HG03103 (cell line): ENCODE data around the gene ERLEC1.
"Not testable (repeated sequence)": the region's sequence is repeated elsewhere in the genome, so short reads cannot be mapped to it uniquely, and the experiment has no call there.

ENCODE experiments used
- ATAC-seq: cut with Tn5 transposase; IDR thresholded peaks from one replicate; pipeline ENCODE4 v1.9.1; 2021; ENCODE audit warnings: low read depth; ENCODE audit not compliant: unreplicated experiment

ERLEC1 gene, protein sequence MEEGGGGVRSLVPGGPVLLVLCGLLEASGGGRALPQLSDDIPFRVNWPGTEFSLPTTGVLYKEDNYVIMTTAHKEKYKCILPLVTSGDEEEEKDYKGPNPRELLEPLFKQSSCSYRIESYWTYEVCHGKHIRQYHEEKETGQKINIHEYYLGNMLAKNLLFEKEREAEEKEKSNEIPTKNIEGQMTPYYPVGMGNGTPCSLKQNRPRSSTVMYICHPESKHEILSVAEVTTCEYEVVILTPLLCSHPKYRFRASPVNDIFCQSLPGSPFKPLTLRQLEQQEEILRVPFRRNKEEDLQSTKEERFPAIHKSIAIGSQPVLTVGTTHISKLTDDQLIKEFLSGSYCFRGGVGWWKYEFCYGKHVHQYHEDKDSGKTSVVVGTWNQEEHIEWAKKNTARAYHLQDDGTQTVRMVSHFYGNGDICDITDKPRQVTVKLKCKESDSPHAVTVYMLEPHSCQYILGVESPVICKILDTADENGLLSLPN

GRCh38 chr2:53786705-53787613 is at the start of gene ERLEC1, which contains the start of gene ASB3:
Gene ERLEC1 (plus strand): TSS chr2:53787044. CDS start chr2:53787211, 167 bp downstream.
Gene ASB3 (minus strand): TSS chr2:53786953. CDS start chr2:53765572, 21,381 bp downstream.
- peak; percentile 95 for ATAC-seq

DNA sequence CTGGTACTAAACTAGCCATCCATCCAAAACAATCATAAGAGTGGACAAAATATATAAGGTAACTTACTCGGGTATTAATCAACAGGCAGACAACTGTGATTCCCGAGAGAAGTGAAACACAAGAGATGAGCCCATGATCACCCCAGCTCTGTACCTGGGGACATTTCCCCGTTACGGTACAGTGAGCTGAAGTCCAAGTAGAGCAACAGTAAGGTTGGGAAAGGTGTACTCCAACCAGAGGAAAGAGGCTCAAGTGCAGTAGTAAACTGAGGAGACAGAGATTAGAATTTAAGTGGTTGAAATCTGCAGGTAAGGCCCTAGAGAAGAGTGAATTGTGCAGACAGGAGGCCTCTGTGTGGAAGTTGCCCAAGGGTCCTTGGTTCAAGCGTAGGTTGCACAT is 49.8 kb upstream of the ERLEC1 start:
- no peak for ATAC-seq

GRCh38 chr2:53739032-53739431 is 47.8 kb upstream of the ERLEC1 start:
- no peak for ATAC-seq

DNA sequence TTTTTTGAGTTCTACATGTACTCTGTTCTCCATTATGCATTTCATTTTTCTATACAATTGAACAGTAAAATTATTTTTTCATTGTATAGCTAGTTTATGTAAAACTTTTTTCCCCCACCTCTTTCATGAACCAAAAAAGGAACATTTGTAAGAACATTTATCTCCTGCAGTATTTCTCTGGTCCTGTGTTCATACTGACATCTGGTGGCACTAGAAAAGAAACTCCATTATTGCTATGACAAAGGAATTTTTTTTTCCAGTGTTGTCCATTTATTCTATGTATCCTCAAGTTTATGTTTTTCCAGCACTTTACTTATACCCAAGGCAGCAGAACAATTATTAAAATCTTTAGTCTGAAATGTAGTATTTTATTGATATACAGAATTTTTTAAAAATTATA is 46.7 kb upstream of the ERLEC1 start:
- ATAC-seq: no peak

DNA sequence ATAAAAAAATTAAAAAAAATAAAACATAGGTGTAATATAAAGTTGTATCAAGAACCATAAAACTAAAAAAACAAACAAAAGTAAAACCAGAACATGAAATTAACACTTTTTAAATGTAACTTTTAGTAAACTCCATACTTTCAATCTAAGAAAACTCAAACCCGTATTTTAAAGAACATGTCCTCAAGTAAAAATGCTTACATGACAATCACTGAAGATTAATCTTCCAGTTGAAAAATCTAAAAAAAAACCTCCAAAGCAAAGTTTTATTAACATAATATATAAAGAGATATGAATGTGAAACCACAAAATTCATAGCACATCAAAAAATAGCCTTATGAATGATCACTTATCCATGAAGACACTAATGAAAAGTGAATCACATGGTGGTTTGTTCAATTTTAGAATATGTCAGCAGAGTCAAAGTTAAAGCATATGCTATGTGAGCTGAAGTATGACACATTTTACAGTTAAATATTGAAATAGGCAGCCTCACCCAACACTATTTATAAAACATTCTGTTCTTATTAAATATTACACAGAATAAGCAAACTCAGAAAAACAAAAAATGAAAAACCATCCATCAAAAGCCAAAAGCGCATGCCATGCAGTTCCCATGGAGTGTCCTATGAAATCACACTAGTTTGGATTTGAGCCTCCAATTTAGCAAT is 42.3 kb upstream of the ERLEC1 start:
- no peak for ATAC-seq

DNA sequence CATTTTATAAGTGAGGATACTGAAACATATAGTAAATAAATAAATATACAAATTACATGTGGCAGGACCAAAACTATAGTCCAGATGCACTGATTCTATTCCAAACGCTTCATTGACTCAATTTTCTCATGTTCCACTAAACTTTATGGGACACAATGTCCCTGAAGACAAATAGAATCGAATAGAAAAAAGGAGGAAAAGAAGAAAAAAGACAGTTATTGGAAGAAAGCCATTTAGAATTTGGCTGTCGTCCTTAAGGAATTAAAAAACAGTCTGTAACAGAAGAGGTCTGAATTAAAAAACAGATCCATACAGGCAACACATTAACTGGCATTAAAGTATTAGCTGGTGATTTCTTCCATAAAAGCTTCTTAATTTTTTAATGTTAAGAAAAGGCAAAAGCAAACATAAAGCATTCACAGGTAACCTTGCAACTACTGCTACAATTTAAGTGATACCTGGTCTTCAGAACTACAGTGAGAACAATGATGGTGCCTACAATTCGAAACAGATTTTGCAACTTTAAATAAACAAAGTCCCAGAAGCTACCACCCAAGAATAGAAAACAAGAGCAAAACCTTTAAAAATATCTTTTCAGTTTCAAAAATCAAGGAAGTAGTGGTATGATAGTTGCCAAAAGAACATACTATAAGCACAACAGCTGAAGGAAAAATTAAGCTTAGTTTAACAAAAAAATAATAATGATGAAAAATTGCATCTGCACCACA is 36.6 kb upstream of the ERLEC1 start:
- no peak for ATAC-seq

DNA sequence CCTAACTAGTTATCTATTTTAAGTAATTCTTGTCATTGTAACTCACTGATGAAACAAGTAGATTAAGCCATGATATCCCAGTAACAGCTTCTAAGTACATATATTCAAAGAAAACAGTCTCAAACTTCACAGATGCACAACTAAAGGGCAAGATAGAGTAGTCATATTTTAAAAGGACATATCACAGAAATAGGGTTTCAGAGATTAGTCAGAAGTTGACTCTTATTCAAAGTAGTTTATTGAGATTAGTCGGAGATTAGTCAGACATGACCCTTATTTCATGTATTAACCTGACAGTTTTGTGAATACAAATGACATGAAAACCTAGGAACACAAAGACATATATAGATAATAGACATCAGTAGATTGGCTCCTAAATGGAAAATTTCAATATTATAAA is 35.1 kb upstream of the ERLEC1 start:
- ATAC-seq: peak; percentile 87

DNA sequence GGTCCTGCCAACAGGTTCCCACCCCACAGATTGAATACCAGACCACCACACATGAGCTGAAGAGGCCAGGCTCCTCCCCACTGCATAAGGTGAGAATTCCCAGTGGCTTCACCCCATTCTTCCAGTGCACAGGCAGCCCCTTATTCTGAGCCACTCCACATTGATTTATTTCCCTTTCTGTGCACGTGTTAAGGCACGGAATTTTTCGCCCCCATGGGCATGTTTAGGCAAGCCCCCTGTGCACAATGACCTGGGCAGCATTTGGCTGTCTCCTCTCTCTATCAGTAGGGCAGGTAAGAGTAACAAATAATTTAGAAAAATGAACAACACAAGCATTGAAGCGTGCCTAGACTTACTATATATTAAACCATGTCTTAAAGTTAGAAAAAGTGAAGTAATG is 34.5 kb upstream of the ERLEC1 start:
- no peak for ATAC-seq

- no peak for ATAC-seq
Measured at GRCh38 chr2:53753041-53753440, 33.8 kb upstream of the ERLEC1 start.

DNA sequence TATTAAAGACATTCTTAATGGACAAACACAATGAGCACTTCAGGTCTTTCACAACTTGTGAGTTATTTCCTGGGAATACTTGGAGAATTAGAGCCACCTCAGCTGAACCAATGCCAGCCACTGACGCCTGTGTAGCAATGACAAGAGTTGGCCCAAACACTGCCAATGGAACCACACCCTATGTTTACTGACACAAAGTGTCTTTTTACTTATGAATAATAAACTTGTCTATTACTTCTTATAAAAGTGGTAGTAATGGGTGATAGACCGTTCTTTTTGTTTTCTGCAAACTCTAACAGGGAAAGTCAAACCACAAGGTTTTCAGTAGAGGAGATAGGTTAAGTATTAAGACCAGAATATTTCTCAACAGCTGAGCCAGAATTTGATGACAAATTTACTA is 31.7 kb upstream of the ERLEC1 start:
- ATAC-seq: no peak

DNA sequence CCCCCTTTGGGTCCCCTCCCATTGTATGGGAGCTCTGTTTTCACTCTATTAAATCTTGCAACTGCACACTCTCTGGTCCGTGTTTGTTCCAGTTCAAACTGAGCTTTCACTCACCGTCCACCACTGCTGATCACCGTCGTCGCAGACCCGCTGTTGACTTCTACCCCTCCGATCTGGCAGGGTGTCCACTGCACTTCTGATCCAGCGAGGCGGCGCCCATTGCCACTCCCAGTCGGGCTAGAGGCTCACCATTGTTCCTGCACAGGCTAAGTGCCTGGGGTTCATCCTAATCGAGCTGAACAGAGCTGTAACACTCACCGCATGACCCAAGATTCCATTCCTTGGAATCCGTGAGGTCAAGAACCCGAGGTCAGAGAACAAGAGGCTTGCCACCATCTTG is 30.2 kb upstream of the ERLEC1 start:
- no peak for ATAC-seq

DNA sequence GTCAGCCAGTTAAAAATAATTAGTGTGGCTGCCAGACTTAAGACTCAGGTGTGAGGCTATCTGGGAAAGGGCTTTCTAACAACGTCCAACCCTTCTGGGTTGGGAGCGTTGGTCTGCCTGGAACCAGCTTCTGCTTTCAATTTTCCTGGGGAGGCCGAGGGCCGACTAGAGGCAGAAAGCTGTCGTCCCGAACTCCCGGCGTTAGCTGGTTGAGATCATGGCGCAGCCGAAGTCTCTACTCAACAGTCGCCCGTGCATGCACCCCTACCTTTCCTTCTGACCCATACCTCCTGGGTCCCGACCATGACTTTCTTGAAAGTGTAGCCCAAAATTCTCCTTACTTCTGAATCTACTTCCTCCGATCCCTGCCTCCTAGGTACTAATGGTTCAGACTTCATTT is 29.6 kb upstream of the ERLEC1 start:
- ATAC-seq: not testable (repeated sequence)

DNA sequence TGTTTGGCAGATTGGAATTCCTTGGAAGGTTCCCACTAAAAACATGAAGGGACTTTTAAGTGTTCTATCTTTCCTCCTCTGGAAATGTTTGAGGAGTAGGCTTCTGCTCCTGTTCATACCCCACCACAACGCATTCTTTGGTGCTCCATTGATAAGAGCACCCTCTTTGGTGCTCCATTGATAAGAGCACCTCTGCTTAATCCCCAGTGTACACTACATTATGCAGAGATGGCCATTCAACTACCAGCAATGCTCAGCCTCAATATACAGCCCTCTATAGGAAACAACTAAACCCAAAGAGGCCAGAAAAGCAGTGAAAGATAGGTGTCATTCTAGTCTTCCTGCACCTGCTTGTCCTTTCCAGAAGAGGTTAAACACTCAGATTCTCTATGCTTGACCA is 21.1 kb upstream of the ERLEC1 start:
- no peak for ATAC-seq

DNA sequence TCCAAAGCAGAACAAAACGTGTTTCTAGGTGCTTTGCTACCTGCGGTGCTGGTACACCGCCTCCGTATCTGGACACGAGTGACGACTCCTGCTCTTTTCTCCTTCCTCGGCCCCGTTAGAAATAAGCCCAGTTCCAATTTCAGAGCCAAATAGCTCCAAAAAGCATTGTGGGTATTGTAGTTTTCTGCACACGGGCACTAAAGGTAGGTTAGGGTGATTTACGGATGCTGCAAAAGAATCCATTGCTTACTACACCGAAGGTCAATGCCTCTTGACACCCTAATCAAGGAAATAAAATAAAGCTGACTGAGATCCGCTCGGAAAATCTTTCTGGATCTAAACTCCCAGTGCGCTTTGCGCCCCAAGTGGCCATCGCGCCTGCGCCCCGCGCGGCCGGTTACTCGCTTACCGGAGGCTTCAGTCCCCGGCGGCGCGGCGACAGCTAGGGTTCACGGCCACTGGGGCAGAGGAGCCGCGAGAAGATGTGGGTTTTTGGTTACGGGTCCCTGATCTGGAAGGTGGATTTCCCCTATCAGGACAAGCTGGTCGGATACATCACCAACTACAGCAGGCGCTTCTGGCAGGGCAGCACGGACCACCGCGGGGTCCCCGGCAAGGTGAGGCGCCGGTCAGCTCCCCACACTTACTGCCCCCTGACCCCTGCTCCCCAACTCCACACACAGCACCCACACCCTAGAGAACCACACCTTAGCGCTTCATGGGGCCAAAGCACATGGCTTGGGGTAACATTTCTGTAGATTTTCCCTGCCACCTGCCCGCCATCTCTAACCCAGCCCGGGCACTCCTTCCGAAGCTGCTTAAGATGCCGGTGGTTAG is 19.2 kb upstream of the ERLEC1 start, which contains the start of gene CHAC2:
TSS of gene CHAC2 (plus strand) at position 400 of the 837 bp plus-strand sequence. CDS start at position 483, 83 bp downstream.
- ATAC-seq: peak; percentile 84

DNA sequence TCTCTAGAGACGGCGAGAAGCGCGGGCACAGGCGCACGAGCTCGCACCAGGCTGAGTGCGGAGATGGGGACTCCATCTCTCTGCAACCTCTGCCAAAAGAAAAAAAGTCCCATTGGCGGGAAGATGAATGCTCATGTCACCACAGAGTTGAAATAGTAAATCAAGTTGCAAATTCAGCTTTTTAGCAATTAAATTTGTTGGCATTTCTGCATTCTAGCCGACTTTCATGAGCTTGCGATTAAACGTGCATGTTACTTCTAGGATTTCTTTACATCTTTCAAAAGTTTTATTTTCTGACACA is 18.7 kb upstream of the ERLEC1 start:
- ATAC-seq: peak; percentile 38

- ATAC-seq: no peak
Measured at GRCh38 chr2:53769318-53769945, 17.4 kb upstream of the ERLEC1 start.

- ATAC-seq: no peak
Measured at GRCh38 chr2:53770264-53770663, 16.6 kb upstream of the ERLEC1 start.

- no peak for ATAC-seq
Measured at GRCh38 chr2:53777134-53777533, 9.7 kb upstream of the ERLEC1 start.
